Effector memory CD4-positive, alpha-beta T cell (primary cell): Measurements from ENCODE around the gene SLC9A8.

Source experiments
- DNase-seq, 3 donors: peaks; one replicate each; pipeline ENCODE4 v3.0.0-alpha.2; 2020
- H3K27ac ChIP-seq: 2 replicates; pipeline ENCODE4 v1.7.0; 2013; ENCODE audit warnings: mild to moderate bottlenecking, low read length, moderate library complexity; ENCODE audit not compliant: insufficient read depth, poor library complexity, severe bottlenecking
- H3K27me3 ChIP-seq: replicated peaks from 2 replicates; pipeline ENCODE4 v1.7.0; 2013; ENCODE audit warnings: mild to moderate bottlenecking, low read length; ENCODE audit not compliant: insufficient read depth, control insufficient read depth, poor library complexity, severe bottlenecking
- H3K36me3 ChIP-seq: 2 replicates; pipeline ENCODE4 v1.7.0; 2013; ENCODE audit warnings: mild to moderate bottlenecking, low read length, moderate library complexity; ENCODE audit not compliant: control insufficient read depth, insufficient read depth
- H3K4me1 ChIP-seq: 2 replicates; pipeline ENCODE4 v1.7.0; 2013; ENCODE audit warnings: low read length, mild to moderate bottlenecking; ENCODE audit not compliant: control insufficient read depth, insufficient read depth, poor library complexity, severe bottlenecking
- H3K4me3 ChIP-seq: 2 replicates; pipeline ENCODE4 v1.7.0; 2013; ENCODE audit warnings: low read length, low read depth, mild to moderate bottlenecking; ENCODE audit not compliant: insufficient read depth, poor library complexity, severe bottlenecking
- H3K9me3 ChIP-seq: 2 replicates; pipeline ENCODE4 v1.7.0; 2013; ENCODE audit warnings: mild to moderate bottlenecking, low read length, moderate library complexity; ENCODE audit not compliant: control insufficient read depth

SLC9A8 gene

DNA sequence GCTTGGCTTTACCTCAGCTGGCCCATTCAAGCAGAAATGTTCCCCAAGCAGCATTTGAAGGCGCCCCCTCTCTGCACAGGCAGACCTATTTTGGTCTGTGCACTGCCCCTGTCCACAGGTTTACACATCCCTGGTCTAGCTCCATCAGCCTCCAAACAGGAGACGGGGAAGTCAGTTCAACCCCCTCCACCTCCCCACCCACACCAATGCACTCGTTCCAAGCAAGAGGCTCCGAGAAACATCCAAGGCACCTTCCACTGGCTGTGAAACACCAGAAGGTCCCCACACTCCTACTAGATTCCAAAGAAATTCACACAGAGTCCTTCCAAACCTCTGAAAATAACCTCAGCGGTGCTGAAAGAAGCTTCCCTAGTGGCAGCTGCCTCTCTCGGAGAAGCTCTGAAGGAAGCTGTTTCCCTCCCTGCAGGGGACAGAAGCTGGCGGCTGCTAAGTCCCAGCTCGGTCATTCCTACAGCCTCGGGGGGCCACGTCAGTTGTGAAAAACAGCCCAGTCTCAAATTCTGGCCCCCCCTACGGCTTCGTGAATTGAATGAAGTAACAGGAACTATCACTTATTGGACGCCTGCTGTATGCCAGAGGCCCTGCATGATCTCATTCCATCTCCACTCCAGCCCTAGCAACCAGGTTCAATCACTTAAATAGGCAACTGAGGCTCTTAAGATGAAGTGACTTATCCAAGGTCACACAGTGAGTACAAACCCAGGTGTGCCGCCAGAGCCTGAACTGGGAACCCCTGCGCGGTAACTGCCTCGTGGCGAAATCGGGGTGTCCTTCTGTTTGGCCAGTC lies 101.9 kb downstream of the SLC9A8 start:
- peak overlapping the region; percentile 100 for H3K27ac ChIP-seq
- peak overlapping the region; percentile 96 for H3K4me3 ChIP-seq
- no peaks in the 10 kb centered on the region for H3K27me3 ChIP-seq
- DNase-seq, result peak in 2 of 3 donors; percentile 12 to 16
- peaks cover 10% of the 10 kb centered on the region for H3K36me3 ChIP-seq
- peaks cover 8% of the 10 kb centered on the region for H3K4me1 ChIP-seq
- no peaks in the 10 kb centered on the region for H3K9me3 ChIP-seq

- no peak for DNase-seq
- Histone ChIP-seq H3K27ac (peak overlapping the region; percentile 100), H3K27me3 (no peaks in the 10 kb centered on the region), H3K9me3 (no peaks in the 10 kb centered on the region), H3K36me3 (peaks cover 5% of the 10 kb centered on the region), H3K4me1 (peaks cover 8% of the 10 kb centered on the region), H3K4me3 (peak overlapping the region; percentile 96)
These were observed 102.4 kb downstream of the SLC9A8 start for GRCh38 chr20:49915118-49915379.

DNA sequence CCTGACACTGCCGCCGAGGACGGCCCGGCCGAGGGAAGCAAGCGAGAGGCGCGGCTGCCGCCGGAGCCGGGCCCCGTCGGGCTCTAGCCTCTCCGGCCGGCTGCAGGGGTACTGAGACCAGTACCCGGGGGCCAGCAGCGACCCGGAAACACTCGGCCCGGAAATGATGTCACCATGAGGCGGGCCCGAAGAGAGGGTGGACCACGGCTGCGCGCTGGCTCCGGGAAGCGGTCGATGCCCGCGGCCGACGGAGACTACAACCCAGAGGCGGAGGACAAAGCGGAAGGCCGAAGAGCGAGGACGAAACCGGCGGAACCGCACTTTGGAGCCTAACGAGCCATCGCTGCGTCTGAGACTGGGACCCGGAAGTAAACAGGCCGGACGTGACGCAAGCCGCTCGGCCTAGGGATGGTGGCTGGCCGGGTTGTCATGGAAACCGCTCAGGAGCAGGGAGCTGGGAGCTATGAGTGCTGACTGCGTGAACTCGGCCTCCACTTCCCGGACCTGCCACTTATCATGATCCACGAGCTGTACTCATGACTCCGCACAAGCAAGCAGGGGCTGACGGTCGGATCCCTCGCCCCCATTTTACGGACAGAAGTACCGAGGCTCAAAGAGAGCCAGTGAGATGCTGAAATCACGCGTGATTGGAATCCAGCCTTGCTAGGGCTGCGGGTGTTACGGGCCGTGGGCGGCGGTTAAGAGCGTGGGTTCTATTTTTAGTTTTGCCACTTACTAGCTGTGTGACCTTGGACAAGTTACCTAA lies 102.9 kb downstream of the SLC9A8 start, which contains the start of gene SPATA2:
SPATA2 (minus strand) TSS at position 150 of the 766 bp plus-strand sequence. CDS start 7,039 bp downstream, outside the sequence.
- Histone ChIP-seq H3K4me3 (peak within 1 kb of the TSS; percentile 96), H3K27ac (peak within 1 kb of the TSS; percentile 100), H3K36me3 (no peaks in the 10 kb centered on the region), H3K4me1 (peaks cover 8% of the 10 kb centered on the region), H3K27me3 (no peaks in the 10 kb centered on the region), H3K9me3 (no peaks in the 10 kb centered on the region)
- peak; percentile 87 to 95 (median 91) for DNase-seq

- no peaks in the 10 kb centered on the region for H3K9me3 ChIP-seq
- no peaks in the 10 kb centered on the region for H3K36me3 ChIP-seq
- peaks cover 8% of the 10 kb centered on the region for H3K4me1 ChIP-seq
- H3K27me3 ChIP-seq, result no peaks in the 10 kb centered on the region
- peak overlapping the region; percentile 96 for H3K4me3 ChIP-seq
- H3K27ac ChIP-seq, result peak overlapping the region; percentile 100
- no peak for DNase-seq
These were observed 103.7 kb downstream of the SLC9A8 start for GRCh38 chr20:49916146-49917002.

DNA sequence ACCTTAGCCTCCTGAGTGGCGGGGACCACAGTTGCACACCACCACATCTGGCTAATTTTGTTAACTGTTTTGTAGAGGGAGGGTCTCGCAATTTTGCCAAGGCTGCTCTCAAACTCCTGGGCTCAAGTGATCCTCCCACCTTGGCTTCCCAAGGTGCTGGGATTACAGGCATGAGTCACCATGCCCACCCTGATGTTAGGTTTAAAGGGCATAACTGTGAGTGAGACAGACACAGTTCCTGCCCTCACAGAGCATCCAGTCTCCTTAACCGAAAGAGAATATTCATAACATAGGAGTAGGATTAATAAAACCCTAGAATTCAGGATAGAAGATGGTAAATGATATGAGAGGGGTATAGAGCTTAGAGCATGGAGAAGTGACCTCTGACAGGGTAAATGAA lies 105.8 kb downstream of the SLC9A8 start:
- no peak for DNase-seq
- H3K27ac ChIP-seq, result no peak overlapping the region
- peaks cover 8% of the 10 kb centered on the region for H3K4me1 ChIP-seq
- H3K36me3 ChIP-seq, result no peaks in the 10 kb centered on the region
- H3K27me3 ChIP-seq, result no peaks in the 10 kb centered on the region
- H3K9me3 ChIP-seq, result no peaks in the 10 kb centered on the region
- H3K4me3 ChIP-seq, result no peak overlapping the region

DNA sequence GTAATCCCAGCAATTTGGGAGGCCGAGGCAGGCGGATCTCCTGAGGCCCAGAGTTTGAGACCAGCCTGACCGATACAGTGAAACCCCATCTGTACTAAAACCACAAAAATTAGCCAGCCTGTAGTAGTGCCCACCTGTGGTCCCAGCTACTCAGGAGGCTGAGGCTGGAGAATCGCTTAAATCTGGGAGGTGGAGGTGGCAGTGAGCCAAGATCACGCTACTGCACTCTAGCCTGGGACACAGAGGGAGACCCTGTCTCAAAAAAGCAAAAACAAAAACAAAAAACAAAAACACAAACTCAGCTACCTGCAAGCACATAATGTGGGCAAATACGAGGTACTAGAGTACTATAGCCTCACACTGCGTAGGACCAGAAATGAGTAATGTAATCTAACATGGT lies 106.4 kb downstream of the SLC9A8 start:
- no peak for DNase-seq
- Histone ChIP-seq H3K9me3 (no peaks in the 10 kb centered on the region), H3K36me3 (no peaks in the 10 kb centered on the region), H3K4me3 (no peak overlapping the region), H3K4me1 (peaks cover 8% of the 10 kb centered on the region), H3K27ac (no peak overlapping the region), H3K27me3 (no peaks in the 10 kb centered on the region)

GRCh38 chr20:49919461-49919860 lies 106.8 kb downstream of the SLC9A8 start:
- peaks cover 3% of the 10 kb centered on the region for H3K4me1 ChIP-seq
- H3K36me3 ChIP-seq, result no peaks in the 10 kb centered on the region
- H3K27me3 ChIP-seq, result no peaks in the 10 kb centered on the region
- no peak overlapping the region for H3K27ac ChIP-seq
- no peak overlapping the region for H3K4me3 ChIP-seq
- no peak for DNase-seq
- no peaks in the 10 kb centered on the region for H3K9me3 ChIP-seq

DNA sequence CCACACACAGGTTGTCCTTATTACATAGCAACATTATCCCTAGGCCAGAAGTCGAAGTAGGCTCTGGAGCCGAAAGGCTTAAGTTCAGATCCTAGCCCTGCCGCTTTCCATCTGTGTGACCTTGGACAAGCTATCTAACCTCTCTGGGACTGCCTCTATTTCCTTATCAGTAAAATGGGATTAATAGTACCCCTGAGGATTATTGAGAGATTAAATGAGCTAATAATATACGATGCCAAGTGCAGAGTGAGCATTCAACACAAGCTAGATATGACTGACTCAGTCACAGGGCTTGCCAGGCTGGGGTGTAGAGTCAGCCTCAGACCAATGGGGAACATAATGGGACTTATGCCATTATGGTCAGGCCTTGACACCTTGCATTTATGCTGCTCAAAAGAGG lies 111.6 kb downstream of the SLC9A8 start:
- Histone ChIP-seq H3K9me3 (no peaks in the 10 kb centered on the region), H3K4me3 (no peak overlapping the region), H3K4me1 (no peaks in the 10 kb centered on the region), H3K27ac (no peak overlapping the region), H3K27me3 (no peaks in the 10 kb centered on the region), H3K36me3 (no peaks in the 10 kb centered on the region)
- DNase-seq, result no peak

DNA sequence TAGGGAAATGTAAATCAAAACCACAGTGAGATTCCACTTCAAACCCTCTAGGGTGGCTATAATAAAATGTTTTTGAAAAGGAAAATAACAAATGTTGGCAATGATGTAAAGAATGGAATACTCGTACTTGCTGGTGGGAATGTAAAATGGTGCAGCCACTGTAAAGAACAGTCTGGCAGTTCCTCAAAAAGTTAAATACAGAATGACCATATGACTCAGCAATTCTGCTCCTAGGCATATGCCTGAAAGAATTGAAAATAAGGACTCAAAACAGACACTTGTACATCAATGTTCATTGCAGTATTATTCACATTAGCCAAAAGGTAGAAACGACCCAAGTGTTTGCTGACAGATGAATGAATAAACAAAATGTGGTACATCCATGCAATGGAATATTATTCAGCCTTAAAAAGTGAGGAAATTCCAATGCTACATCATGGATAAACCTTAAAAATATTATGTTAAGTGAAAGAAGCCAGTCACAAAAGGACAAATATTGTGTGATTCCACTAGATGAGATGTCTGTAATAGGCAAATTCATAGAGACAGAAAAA lies 113.3 kb downstream of the SLC9A8 start:
- no peak overlapping the region for H3K4me3 ChIP-seq
- no peak overlapping the region for H3K27ac ChIP-seq

More for the DNA sequence above, 113.3 kb downstream of the SLC9A8 start:
- H3K9me3 ChIP-seq, result no peaks in the 10 kb centered on the region
- H3K27me3 ChIP-seq, result no peaks in the 10 kb centered on the region
- H3K36me3 ChIP-seq, result no peaks in the 10 kb centered on the region
- H3K4me1 ChIP-seq, result no peaks in the 10 kb centered on the region
- DNase-seq, result no peak
